Sciatic nerve (tissue), 2 donors: Measurements from ENCODE around the gene DNAJC21. TPM values are rescaled to one million over a fixed set of nuclear protein-coding genes. Genes with fewer than 3 reads are reported as not detected.

Experiments used
- ATAC-seq: fragments of 200-7000 bp; cut with Tn5 transposase; one replicate; pipeline ENCODE4 v1.9.1; 2020; ENCODE audit warnings: mild to moderate bottlenecking, moderate library complexity
- DNase-seq: peaks from one replicate; pipeline ENCODE4 v3.0.0-alpha.2; 2020; ENCODE audit warnings: low spot score
- intact Hi-C: fragments of 100-400 bp; cut with DNase I; formaldehyde crosslinking; loops from one replicate; pipeline ENCODE4 v1.14.2; 2022
- total RNA-seq: library from RNA; stranded (reverse); fragmentation: NEBNext Ultra II Directional; extraction: Animal tissue kit (Norgen Biotek cat#: 25700); gene quantifications from one replicate; pipeline ENCODE4 v1.2.1, GENCODE V29; 2021
- donor health status: DM: no; HTN: no; CAD: no.
- donor health status: DM: no; HTN: no; CAD: no.

Gene DNAJC21
- total RNA-seq: 48.3 TPM

GRCh38 chr5:34929134-34929719 lies at the start of gene DNAJC21:
TSS of gene DNAJC21 (plus strand) at chr5:34929559. CDS start at chr5:34929820, 261 bp downstream.
- intact Hi-C loops: no loop called here
- peak; percentile 99 for ATAC-seq
- DNase-seq: peak; percentile 99

GRCh38 chr5:34881246-34881645 lies 48.1 kb upstream of the DNAJC21 start:
- intact Hi-C loops: no loop called here
- DNase-seq (no peak), ATAC-seq (no peak)

- intact Hi-C loops: no loop called here
- DNase-seq: no peak
- no peak for ATAC-seq
Measured at GRCh38 chr5:34886392-34887119, 42.8 kb upstream of the DNAJC21 start.

- ATAC-seq: no peak
- intact Hi-C loops: no loop called here
- no peak for DNase-seq
Measured at GRCh38 chr5:34889394-34889793, 40.0 kb upstream of the DNAJC21 start.

- DNase-seq: no peak
- intact Hi-C loops: loop anchor here (10.0 kb wide), 1 partner anchor 407 kb away; no protein-coding TSS in a partner anchor
- peak; percentile 91 for ATAC-seq
Measured at GRCh38 chr5:34891981-34892380, 37.4 kb upstream of the DNAJC21 start.

GRCh38 chr5:34892414-34892813 lies 36.9 kb upstream of the DNAJC21 start:
- intact Hi-C loops: loop anchor here (10.0 kb wide), 1 partner anchor 408 kb away; no protein-coding TSS in a partner anchor
- DNase-seq: no peak
- no peak for ATAC-seq

GRCh38 chr5:34894716-34895115 lies 34.6 kb upstream of the DNAJC21 start:
- ATAC-seq: no peak

DNA sequence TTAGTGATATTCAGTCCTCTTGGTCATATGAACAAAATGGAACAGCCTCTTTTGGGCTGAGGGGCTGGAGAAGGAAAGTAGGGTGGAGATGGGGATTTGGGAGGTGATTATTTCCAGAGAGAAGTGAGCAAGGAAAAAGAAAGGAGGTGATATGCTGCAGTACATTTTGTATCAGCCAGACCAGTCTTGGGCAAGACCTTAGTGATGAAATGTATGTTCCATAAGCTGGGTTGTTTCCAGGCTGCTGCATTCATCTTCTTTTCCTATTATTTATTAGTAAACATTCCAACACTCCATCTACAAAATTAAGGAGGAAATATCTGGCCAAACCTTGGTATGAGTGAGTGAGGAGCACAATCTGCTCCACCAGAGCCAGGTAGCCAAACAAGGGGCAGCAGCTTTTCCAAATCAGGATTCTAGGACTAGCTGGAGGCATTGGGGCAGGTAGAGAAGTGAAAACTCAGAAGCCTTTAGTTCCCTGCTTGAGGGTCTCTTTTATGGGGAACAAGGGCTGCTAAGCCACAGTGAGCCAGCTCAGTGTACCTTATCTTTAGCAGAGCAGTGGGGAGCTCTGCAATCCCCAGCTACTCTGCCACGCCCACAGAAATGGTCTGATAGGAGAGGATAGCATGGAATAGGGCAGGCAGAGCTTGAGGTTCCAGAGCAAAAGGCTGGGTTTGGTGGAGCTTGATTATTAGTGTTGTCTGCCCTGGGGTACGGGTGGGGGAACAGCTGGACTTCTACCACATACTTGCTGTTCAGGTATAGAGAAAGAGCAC lies 33.5 kb upstream of the DNAJC21 start:
- DNase-seq: no peak
- ATAC-seq: no peak
- intact Hi-C loops: loop anchor here (10.0 kb wide), 1 partner anchor 411 kb away; no protein-coding TSS in a partner anchor

More at GRCh38 chr5:34894716-34895115, 34.6 kb upstream of the DNAJC21 start:
- no peak for DNase-seq
- intact Hi-C loops: loop anchor here (10.0 kb wide), 1 partner anchor 410 kb away; no protein-coding TSS in a partner anchor

DNA sequence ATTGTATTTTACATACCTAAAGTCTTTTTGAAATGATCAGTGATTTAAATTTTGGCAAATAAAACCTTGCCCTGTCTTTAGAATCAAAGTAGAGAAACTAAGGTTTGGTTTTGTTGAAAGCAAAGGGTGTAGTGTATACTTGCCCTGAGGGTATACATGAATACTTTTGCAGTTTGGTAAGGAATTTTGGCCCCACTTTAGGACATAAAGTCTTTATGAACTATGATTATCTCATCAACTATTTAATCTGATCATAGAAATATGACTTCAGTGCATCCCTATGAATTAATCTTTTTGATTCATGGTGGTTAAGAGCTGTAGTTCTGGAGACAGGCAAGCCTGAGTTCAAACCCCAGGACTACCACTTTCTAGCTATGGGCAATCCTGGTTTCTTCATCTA lies 31.7 kb upstream of the DNAJC21 start:
- intact Hi-C loops: loop anchor here (10.0 kb wide), 1 partner anchor 413 kb away; no protein-coding TSS in a partner anchor
- ATAC-seq (no peak), DNase-seq (no peak)

- DNase-seq (peak; percentile 80), ATAC-seq (peak; percentile 90)
- intact Hi-C loops: loop anchor here (10.0 kb wide), 1 partner anchor 414 kb away; no protein-coding TSS in a partner anchor
Measured at GRCh38 chr5:34898258-34898895, 31.0 kb upstream of the DNAJC21 start.

DNA sequence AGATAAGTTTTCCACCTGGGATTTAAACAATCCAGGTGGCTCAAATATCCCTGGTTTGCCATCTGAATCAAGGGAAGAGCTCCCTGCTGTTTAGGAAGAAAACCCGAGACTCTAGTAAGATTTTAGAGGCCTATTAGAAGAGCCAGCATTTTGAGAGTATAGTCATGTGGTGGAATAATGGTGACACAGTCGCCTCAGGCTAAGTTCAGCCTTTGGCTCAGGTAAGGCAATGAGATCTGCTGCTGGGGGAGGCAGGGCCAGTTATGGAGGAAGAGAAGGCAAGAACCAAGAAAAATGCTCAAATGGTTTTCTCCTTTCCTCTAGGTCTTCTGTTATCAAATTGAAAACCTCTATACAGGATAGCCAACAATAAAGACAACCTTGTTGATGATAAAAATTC lies 30.3 kb upstream of the DNAJC21 start:
- DNase-seq (no peak), ATAC-seq (no peak)
- intact Hi-C loops: loop anchor here (10.0 kb wide), 1 partner anchor 414 kb away; no protein-coding TSS in a partner anchor

GRCh38 chr5:34900652-34901051 lies 28.7 kb upstream of the DNAJC21 start:
- ATAC-seq: no peak
- intact Hi-C loops: no loop called here

GRCh38 chr5:34903260-34903659 lies 26.1 kb upstream of the DNAJC21 start:
- no peak for DNase-seq
- intact Hi-C loops: no loop called here
- ATAC-seq: no peak

More at GRCh38 chr5:34900652-34901051, 28.7 kb upstream of the DNAJC21 start:
- no peak for DNase-seq

DNA sequence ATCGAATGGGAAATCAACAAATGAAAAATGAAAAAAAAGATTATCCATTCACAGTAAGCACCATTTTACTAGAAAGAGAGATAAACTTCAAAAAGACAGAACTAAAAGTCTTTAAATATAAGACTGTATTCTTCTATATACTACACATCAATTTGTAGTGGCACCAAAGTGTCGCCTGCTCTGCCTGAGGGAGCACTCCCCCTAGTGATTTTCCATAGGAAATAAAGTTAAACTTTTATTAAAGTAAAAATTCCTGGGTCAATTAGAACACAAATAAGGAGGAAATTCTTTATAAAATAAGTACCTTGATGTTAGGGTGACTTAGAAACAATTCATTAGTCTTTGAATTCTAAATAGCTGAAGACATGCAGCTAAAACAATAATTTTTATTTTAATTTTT lies 23.8 kb upstream of the DNAJC21 start:
- DNase-seq (no peak), ATAC-seq (no peak)
- intact Hi-C loops: no loop called here

DNA sequence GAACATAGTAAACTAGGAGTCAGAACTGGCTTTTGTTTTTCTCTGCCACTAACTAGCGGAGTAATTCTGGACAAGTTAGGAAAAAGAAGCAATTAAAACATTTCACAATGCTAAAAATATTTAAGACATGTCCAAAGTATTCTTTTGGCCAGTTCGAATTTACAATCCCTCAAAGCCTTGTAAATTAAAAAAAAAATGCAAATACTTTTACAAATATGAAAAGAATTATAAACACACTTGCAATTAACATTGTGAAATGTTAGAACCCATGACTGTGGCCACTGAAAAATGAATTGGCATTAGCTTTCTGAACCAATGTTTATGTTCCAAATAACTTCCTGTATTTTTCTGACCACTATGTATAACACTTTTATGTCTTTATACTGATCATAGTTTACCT lies 16.3 kb upstream of the DNAJC21 start:
- no peak for DNase-seq
- no peak for ATAC-seq
- intact Hi-C loops: no loop called here

DNA sequence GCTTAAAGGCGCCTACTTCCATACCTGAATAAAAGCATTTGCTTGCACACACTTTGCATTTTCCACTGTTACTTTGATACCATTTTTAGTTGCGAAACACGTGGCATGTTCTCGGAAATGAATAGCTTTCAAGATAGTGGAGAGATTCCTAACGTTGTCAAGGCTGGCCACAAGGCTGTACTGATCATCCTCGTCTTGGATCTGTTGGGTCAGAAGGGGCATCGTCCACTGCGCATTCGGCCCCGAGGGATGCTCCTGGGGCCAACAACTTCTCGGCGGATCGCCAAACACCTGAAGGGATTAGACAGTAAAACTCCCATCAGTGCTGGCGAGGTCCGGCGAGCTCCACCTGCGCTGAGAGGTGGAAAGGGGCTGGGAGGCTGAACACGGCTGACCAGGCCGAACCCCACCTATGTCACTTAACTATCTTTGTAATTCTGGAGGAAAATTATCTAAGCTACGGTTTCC lies 14.7 kb upstream of the DNAJC21 start:
- peak; percentile 3 for ATAC-seq
- DNase-seq: peak; percentile 63
- intact Hi-C loops: no loop called here

DNA sequence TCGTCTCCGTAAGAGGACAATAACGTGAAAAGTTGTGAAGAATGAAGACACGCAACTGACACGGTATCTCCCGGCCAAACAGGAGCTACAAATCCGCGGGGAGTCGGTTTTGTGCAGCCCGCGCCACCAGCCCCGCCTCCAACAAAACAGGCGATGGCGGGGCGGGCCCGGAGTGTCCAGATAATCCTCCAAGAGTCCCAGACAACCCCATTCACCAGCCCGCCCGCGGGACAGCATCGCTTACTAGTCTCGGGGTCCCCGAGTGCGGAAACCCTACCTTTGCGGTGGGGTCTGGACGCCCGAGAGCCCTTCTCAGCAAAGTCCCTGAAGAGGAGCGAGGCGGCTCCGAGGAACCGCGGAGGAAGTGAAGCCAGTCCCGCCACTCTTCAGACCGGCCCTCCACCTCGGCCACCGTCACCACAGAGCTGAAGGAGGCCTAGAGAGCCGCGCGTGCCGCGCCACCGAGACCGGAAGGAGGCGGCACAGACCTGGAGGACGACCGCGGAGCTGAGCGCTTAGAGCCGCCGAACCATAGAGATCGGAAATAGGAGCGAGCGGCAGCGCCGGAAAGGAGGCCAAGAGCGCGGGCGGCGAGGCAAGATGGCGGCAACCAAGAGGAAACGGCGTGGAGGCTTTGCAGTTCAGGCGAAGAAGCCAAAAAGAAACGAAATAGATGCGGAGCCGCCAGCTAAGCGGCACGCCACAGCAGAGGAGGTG lies 14.1 kb upstream of the DNAJC21 start, which contains the start of the genes BRIX1 and RAD1:
BRIX1 (plus strand) TSS at position 573 of the 717 bp plus-strand sequence; CDS start at position 601, 28 bp downstream.
RAD1 (minus strand) TSS at position 366 of the 717 bp plus-strand sequence. CDS start 612 bp downstream, outside the sequence.
- intact Hi-C loops: no loop called here
- DNase-seq (peak; percentile 97), ATAC-seq (peak; percentile 100)

DNA sequence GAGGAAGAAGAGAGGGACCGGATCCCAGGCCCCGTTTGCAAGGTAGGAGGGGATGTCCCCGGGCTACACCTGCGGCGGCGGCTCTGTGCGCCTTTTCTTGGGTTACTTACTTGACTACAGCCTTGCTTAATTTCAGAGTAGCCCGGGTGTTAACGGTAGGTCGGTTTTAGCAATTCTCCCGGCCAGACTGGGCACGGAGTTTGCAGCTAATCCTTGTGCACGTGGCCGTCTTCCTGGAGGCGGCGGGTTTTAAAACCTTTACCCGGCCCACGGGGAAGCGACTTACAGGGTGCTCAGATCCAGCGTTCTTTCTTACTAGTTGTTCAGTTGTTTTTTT lies 13.5 kb upstream of the DNAJC21 start:
- DNase-seq: no peak
- no peak for ATAC-seq
- intact Hi-C loops: no loop called here
